NCI-H1930 (cell line): ENCODE data around the gene RPL18.
"Not testable (repeated sequence)": the region's sequence is repeated elsewhere in the genome, so short reads cannot be mapped to it uniquely, and the experiment has no call there.

Experiments
- DNase-seq, 2 experiments: peaks; one replicate each; lab custom pipeline; 2025; lab: John Stamatoyannopoulos, UW

RPL18 gene

GRCh38 chr19:48644839-48645619 is 26.1 kb upstream of the RPL18 start:
- DNase-seq: peak; percentile 78 to 79

GRCh38 chr19:48644355-48644754 is 25.4 kb upstream of the RPL18 start:
- DNase-seq: no peak

GRCh38 chr19:48642862-48643261 is 23.9 kb upstream of the RPL18 start:
- DNase-seq: no peak

- DNase-seq: no peak
These were observed 22.9 kb upstream of the RPL18 start for GRCh38 chr19:48641850-48642249.

- no peak for DNase-seq
These were observed 20.8 kb upstream of the RPL18 start for GRCh38 chr19:48639483-48640375.

GRCh38 chr19:48638831-48639381 is 19.9 kb upstream of the RPL18 start:
- DNase-seq: no peak

- DNase-seq: peak; percentile 87 to 91
These were observed 19.2 kb upstream of the RPL18 start for GRCh38 chr19:48637948-48638830.

- peak; percentile 99 to 100 for DNase-seq
These were observed 18.5 kb upstream of the RPL18 start for GRCh38 chr19:48637449-48637947.

- DNase-seq: peak in 1 of 2 experiments; percentile 77
These were observed 18.0 kb upstream of the RPL18 start, which contains the start of gene DBP for GRCh38 chr19:48636859-48637448. TSS of gene DBP (minus strand) at chr19:48637379. CDS start at chr19:48636994, 385 bp downstream.

GRCh38 chr19:48635966-48636858 is 17.2 kb upstream of the RPL18 start:
- DNase-seq: no peak

- DNase-seq: peak; percentile 78 to 85
These were observed 16.4 kb upstream of the RPL18 start for GRCh38 chr19:48635263-48635965.

- peak; percentile 95 to 98 for DNase-seq
These were observed 15.7 kb upstream of the RPL18 start for GRCh38 chr19:48634424-48635262.

- no peak for DNase-seq
These were observed 15.0 kb upstream of the RPL18 start for GRCh38 chr19:48634036-48634342.

- no peak for DNase-seq
These were observed 14.4 kb upstream of the RPL18 start for GRCh38 chr19:48633148-48634035.

GRCh38 chr19:48632692-48633147 is 13.7 kb upstream of the RPL18 start:
- DNase-seq: no peak

- not testable (repeated sequence) for DNase-seq
These were observed 13.3 kb upstream of the RPL18 start for GRCh38 chr19:48632286-48632685.

GRCh38 chr19:48631225-48631624 is 12.2 kb upstream of the RPL18 start:
- no peak for DNase-seq
